PFSK-1 (cell line): Measurements from ENCODE around the gene NEK10.

Experiments used
- FOXP2 ChIP-seq: optimal IDR thresholded peaks from 2 replicates; pipeline ENCODE3; 2011; ENCODE audit warnings: borderline replicate concordance, control low read depth, inconsistent platforms; ENCODE audit not compliant: insufficient read depth; ENCODE audit errors: extremely low read length, extremely low read depth
- POLR2AphosphoS5 ChIP-seq: IDR thresholded peaks from 2 replicates; pipeline ENCODE4 v1.6.1; 2012; ENCODE audit warnings: low read depth, mild to moderate bottlenecking, control low read depth, low read length, moderate library complexity
- REST ChIP-seq, 2 experiments: IDR thresholded peaks; 2 replicates each; pipeline versions ENCODE4 v1.6.1 to v1.8.0; 2011 to 2012; ENCODE audit warnings: low read depth in 2 of 2, low read length in 2 of 2, control low read depth in 1 of 2, inconsistent platforms in 1 of 2, mild to moderate bottlenecking in 1 of 2, moderate library complexity in 1 of 2; ENCODE audit not compliant: insufficient read depth in 1 of 2
- SIN3A ChIP-seq: IDR thresholded peaks from 2 replicates; pipeline ENCODE4 v1.6.1; 2012; ENCODE audit warnings: mild to moderate bottlenecking, low read length, moderate library complexity, borderline replicate concordance; ENCODE audit not compliant: insufficient read depth
- TAF1 ChIP-seq: IDR thresholded peaks from 2 replicates; pipeline ENCODE4 v1.6.1; 2012; ENCODE audit warnings: low read length, control low read depth, borderline replicate concordance; ENCODE audit not compliant: insufficient read depth

Gene NEK10

GRCh38 chr3:27275441-27275990 is 93.7 kb downstream of the NEK10 start:
- no peak for TF ChIP-seq REST (IDR thresholded peaks at IDR 0.05; ENCODE audit: insufficient read depth in 1 of 2, low read depth in 2 of 2, low read length in 2 of 2)
- no peak for TF ChIP-seq SIN3A
- TF ChIP-seq TAF1 = no peak
- no peak for TF ChIP-seq FOXP2
- no peak for TF ChIP-seq POLR2AphosphoS5

DNA sequence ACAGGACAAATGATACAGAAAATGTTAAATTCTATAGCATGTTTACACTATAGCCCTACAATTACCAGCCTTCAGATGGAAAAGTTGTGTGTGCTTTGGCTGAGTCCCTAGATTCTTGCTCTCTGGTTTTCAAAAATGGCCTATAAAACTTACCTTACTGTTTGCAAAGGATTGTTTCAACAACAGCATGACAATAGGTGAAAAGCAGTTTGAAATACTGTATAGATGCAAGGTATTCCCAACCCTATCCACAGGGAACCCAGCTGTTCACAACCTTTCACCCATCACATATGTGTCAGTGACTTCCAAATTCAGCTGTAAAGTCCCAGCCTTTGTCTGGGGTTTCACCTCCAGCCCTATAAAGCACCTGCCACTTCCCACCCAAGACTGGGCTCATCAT is 97.3 kb downstream of the NEK10 start:
- no peak for TF ChIP-seq SIN3A
- TF ChIP-seq TAF1 = no peak
- TF ChIP-seq POLR2AphosphoS5 = no peak
- TF ChIP-seq FOXP2 = no peak

DNA sequence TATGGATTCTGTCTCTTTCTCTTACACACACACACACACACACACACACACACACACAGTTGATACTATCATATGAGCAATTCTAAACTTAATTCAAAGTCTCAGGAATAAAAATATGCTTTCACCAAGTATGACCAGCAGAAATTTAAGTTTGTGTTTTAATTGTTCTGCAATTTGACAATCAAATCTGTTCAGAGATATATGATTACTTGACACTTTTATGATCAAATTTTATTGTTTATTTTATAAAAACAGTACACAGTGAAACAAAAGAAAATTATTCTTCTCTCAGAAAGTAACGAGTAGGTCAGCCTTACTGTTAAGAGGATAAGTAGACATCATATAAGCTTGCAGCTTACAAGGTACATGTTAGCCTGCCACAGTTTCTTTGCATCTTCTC is 114.3 kb downstream of the NEK10 start:
- TF ChIP-seq FOXP2 (no peak), REST (IDR thresholded peaks at IDR 0.05; ENCODE audit: insufficient read depth in 1 of 2, low read depth in 2 of 2, low read length in 2 of 2) (no peak), TAF1 (no peak), SIN3A (no peak)

DNA sequence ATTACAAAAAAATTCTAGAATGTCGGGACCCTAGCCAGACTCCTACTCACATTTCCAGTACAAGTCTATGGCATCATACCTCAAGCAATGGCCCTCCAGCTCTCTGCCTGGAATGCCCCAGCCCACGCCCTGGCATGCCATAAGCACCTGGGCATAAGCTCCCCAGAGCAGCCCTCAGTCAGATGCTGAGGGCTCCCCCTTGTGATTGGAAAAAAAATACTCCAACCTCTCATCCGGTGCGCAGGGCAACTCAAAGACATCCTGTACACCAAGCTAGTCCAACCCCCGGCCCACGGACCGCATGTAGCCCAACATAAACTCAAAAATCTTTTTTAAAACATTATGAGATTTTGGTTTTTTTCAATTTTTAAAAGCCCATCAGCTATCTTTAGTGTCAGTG is 115.4 kb downstream of the NEK10 start:
- no peak for TF ChIP-seq REST (IDR thresholded peaks at IDR 0.05; ENCODE audit: insufficient read depth in 1 of 2, low read depth in 2 of 2, low read length in 2 of 2)
- no peak for TF ChIP-seq POLR2AphosphoS5
- no peak for TF ChIP-seq TAF1
- TF ChIP-seq SIN3A = no peak
- no peak for TF ChIP-seq FOXP2

- no peak for TF ChIP-seq REST (IDR thresholded peaks at IDR 0.05; ENCODE audit: insufficient read depth in 1 of 2, low read depth in 2 of 2, low read length in 2 of 2)
- no peak for TF ChIP-seq TAF1
- TF ChIP-seq SIN3A = no peak
- TF ChIP-seq FOXP2 = no peak
- no peak for TF ChIP-seq POLR2AphosphoS5
Observed at GRCh38 chr3:27253391-27253790, 115.8 kb downstream of the NEK10 start.

DNA sequence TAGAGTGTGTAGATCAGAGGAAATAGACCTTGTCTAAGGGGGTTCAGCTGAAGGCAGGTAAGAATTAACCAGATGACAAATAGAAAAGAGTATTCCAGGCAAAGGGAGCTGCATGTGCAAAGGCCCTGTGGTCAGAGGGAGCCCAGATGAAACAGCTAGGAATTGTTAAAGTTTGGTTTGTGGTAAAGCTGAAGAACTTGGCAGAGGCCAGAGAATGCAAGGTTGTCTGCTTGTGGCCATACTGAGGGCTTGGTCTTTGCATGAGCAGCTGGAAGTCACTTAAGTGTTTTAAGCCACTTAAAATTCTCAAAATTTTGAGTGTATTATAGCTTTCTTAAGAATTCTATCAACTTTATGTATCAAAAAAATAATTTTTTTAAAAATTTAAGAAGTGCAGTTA is 116.5 kb downstream of the NEK10 start:
- no peak for TF ChIP-seq SIN3A
- no peak for TF ChIP-seq POLR2AphosphoS5
- no peak for TF ChIP-seq FOXP2
- TF ChIP-seq TAF1 = no peak
- no peak for TF ChIP-seq REST (IDR thresholded peaks at IDR 0.05; ENCODE audit: insufficient read depth in 1 of 2, low read depth in 2 of 2, low read length in 2 of 2)
